Transverse colon (tissue), 3 donors: ENCODE measurements around the gene CLEC4A.

Experiments used
- CTCF ChIP-seq, 5 experiments: fragments of 200-600 bp in 3 of 5; fragments of 450-650 bp in 2 of 5; sonication (generic) in 3 of 5; IDR thresholded peaks; 1 replicate in 2 of 5; 2 replicates in 3 of 5; pipeline ENCODE4 v1.5.1; 2016 to 2017; ENCODE audit warnings: antibody characterized with exemption in 5 of 5, inconsistent platforms in 3 of 5, mild to moderate bottlenecking in 2 of 5, moderate library complexity in 1 of 5
- EP300 ChIP-seq: sonication (generic); formaldehyde crosslinking; IDR thresholded peaks from one replicate; pipeline ENCODE4 v1.6.1; 2017; ENCODE audit warnings: antibody characterized with exemption, low read depth
- POLR2A ChIP-seq: fragments of 450-650 bp; IDR thresholded peaks from one replicate; pipeline ENCODE4 v1.6.1; 2016; ENCODE audit warnings: antibody characterized with exemption, mild to moderate bottlenecking, moderate library complexity

DNA sequence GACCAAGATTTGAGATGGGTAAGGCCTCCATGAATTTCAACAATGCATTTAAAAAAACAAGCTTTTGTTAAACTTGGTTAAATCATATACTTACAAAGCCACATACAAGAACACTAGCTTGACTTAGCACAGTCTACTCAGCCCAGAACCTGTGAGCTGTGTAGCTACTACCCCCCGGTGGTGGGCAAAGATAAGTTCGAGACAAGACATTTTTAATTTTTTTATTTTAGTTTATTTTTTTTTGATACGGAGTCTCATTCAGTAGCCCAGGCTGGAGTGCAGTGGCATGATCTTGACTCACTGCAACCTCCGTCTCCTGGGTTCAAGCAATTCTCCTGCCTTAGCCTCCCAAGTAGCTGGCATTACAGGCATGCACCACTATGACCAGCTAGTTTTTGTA, 45.0 kb upstream of the CLEC4A start:
- TF ChIP-seq POLR2A (no peak), CTCF (IDR thresholded peaks at IDR 0.05) (peak in 3 of 5 experiments; percentile 8 to 27 (median 14)), EP300 (no peak)
